AG10803 (cell line): ENCODE results near the gene PLXNA2.
A peak's percentile ranks its signal among the peaks of the same experiment; 100 is the strongest.

ENCODE experiments used
- DNase-seq: peaks from one replicate; pipeline ENCODE4 v3.0.0; 2010; ENCODE audit warnings: low read depth
- H3K4me3 ChIP-seq: 2 replicates; pipeline ENCODE4 v1.5.1; 2011; ENCODE audit warnings: mild to moderate bottlenecking, low read length, control low read depth
- CTCF ChIP-seq: conservative IDR thresholded peaks from 2 replicates; pipeline ENCODE4 v1.5.1; 2011; ENCODE audit warnings: mild to moderate bottlenecking, low read length, control low read depth, inconsistent platforms

The PLXNA2 gene

GRCh38 chr1:208161656-208162375 is 82.4 kb downstream of the PLXNA2 start:
- peak; percentile 75 for DNase-seq

GRCh38 chr1:208161005-208161404 is 83.2 kb downstream of the PLXNA2 start:
- no peak for DNase-seq
- no peak for TF ChIP-seq CTCF
- no peak overlapping the region for H3K4me3 ChIP-seq

More at GRCh38 chr1:208161656-208162375, 82.4 kb downstream of the PLXNA2 start:
- TF ChIP-seq CTCF = no peak
- H3K4me3 ChIP-seq = no peak overlapping the region

GRCh38 chr1:208160259-208160819 is 83.8 kb downstream of the PLXNA2 start:
- no peak for TF ChIP-seq CTCF

GRCh38 chr1:208159555-208160258 is 84.5 kb downstream of the PLXNA2 start:
- TF ChIP-seq CTCF = no peak
- H3K4me3 ChIP-seq = no peak overlapping the region
- DNase-seq = peak; percentile 90

More at GRCh38 chr1:208160259-208160819, 83.8 kb downstream of the PLXNA2 start:
- DNase-seq = no peak
- H3K4me3 ChIP-seq = no peak overlapping the region

- DNase-seq = no peak
- no peak overlapping the region for H3K4me3 ChIP-seq
- no peak for TF ChIP-seq CTCF
Observed at GRCh38 chr1:208158640-208159554, 85.3 kb downstream of the PLXNA2 start.

GRCh38 chr1:208157769-208158168 is 86.4 kb downstream of the PLXNA2 start:
- TF ChIP-seq CTCF = no peak
- no peak overlapping the region for H3K4me3 ChIP-seq

More at GRCh38 chr1:208157769-208158168, 86.4 kb downstream of the PLXNA2 start:
- no peak for DNase-seq
